Central memory CD4-positive, alpha-beta T cell (primary cell): Measurements from ENCODE around the gene NIM1K.
A peak's percentile ranks its signal among the peaks of the same experiment; 100 is the strongest.
"Not testable (repeated sequence)": the region's sequence is repeated elsewhere in the genome, so short reads cannot be mapped to it uniquely, and the experiment has no call there.

Experiments used
- DNase-seq: peaks from one replicate; pipeline ENCODE4 v3.0.0; 2022

The NIM1K gene

GRCh38 chr5:43190755-43191603 lies 1.0 kb upstream of the NIM1K start:
- no peak for DNase-seq

GRCh38 chr5:43192558-43193180 lies 644 bp downstream of the NIM1K start:
- peak; percentile 17 for DNase-seq

GRCh38 chr5:43193181-43193893 lies 1.3 kb downstream of the NIM1K start:
- peak; percentile 62 for DNase-seq

- DNase-seq = no peak
Measured at GRCh38 chr5:43193894-43194265, 1.9 kb downstream of the NIM1K start.

GRCh38 chr5:43195670-43196265 lies 3.7 kb downstream of the NIM1K start:
- DNase-seq = no peak

- DNase-seq = no peak
Measured at GRCh38 chr5:43197535-43197934, 5.5 kb downstream of the NIM1K start.

- DNase-seq = not testable (repeated sequence)
Measured at GRCh38 chr5:43201442-43201841, 9.4 kb downstream of the NIM1K start.

GRCh38 chr5:43202380-43202779 lies 10.4 kb downstream of the NIM1K start:
- no peak for DNase-seq

- DNase-seq = no peak
Measured at GRCh38 chr5:43203373-43203772, 11.3 kb downstream of the NIM1K start.

- DNase-seq = no peak
Measured at GRCh38 chr5:43204958-43205357, 12.9 kb downstream of the NIM1K start.

GRCh38 chr5:43207601-43208000 lies 15.6 kb downstream of the NIM1K start:
- no peak for DNase-seq

GRCh38 chr5:43208658-43209057 lies 16.6 kb downstream of the NIM1K start:
- no peak for DNase-seq

- no peak for DNase-seq
Measured at GRCh38 chr5:43209060-43209459, 17.0 kb downstream of the NIM1K start.

GRCh38 chr5:43209833-43210232 lies 17.8 kb downstream of the NIM1K start:
- DNase-seq = no peak

- DNase-seq = no peak
Measured at GRCh38 chr5:43210570-43210969, 18.5 kb downstream of the NIM1K start.

- DNase-seq = no peak
Measured at GRCh38 chr5:43213951-43214350, 21.9 kb downstream of the NIM1K start.

- DNase-seq = no peak
Measured at GRCh38 chr5:43215073-43215631, 23.1 kb downstream of the NIM1K start.

- DNase-seq = no peak
Measured at GRCh38 chr5:43216941-43217340, 24.9 kb downstream of the NIM1K start.

GRCh38 chr5:43219120-43219519 lies 27.1 kb downstream of the NIM1K start:
- DNase-seq = no peak

GRCh38 chr5:43221502-43221901 lies 29.5 kb downstream of the NIM1K start:
- DNase-seq = no peak

- DNase-seq = no peak
Measured at GRCh38 chr5:43225649-43226245, 33.7 kb downstream of the NIM1K start.

GRCh38 chr5:43227655-43228054 lies 35.6 kb downstream of the NIM1K start:
- no peak for DNase-seq

GRCh38 chr5:43230707-43231106 lies 38.7 kb downstream of the NIM1K start:
- no peak for DNase-seq
